NCI-H2227 (cell line): ENCODE measurements around the gene ARSB.
"Not testable (repeated sequence)": the region's sequence is repeated elsewhere in the genome, so short reads cannot be mapped to it uniquely, and the experiment has no call there.

ENCODE experiments used
- DNase-seq: peaks from one replicate; lab custom pipeline; 2025; ENCODE audit not compliant: unreplicated experiment; lab: John Stamatoyannopoulos, UW

Gene ARSB

DNA sequence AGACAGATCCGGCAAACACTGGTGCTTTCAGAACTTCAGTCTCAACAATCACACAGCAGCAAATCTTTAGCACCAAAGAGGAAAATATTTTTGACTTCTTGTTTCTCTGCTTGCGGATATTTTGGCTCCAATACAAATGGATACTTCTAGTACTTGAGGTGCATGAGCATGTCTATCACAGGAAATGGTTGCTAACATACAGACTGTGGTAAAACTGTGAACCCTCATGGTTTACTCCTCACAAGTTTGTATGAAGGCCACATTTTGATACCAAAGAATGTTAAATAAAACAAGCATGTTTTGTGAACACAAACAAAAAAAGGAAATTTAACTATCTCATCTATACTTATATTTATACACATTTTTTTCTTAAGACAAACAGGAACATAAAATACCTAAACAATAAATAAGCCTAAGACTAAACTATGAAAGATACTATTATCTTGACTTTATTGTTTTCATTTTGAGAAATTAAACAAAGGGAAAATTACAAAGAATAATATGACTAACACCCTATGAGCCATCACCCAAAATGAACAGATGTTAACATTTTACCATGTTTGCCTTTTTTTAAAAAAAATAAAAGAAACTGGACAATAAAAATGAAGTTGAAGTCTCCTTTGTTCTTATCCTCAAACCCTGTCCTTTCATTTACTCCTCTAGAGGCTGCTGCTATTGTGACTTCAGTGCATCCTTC lies 201.5 kb downstream of the ARSB start:
- DNase-seq = no peak

DNA sequence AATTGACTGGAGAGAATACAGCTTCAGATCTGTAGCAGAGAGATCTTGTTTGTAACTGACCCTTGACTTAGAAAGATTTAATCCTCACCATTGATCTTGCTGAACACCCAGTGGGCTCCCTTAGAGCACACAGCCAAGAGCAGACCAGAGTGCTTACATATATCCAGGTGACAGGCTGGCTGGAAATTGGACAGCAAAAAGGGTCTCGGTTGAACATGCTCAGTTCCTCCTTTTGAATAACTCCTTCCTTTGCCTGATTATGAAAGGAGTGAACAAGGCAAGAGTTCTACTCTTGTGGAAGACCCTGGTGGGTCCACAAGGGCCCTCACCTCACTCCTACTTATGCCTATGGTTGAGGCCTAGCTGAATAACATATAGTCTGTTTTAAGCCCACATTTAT lies 202.4 kb downstream of the ARSB start:
- DNase-seq = no peak

GRCh38 chr5:78781611-78782286 lies 203.4 kb downstream of the ARSB start:
- DNase-seq = no peak

GRCh38 chr5:78779771-78780616 lies 205.1 kb downstream of the ARSB start:
- DNase-seq = no peak

GRCh38 chr5:78779262-78779661 lies 205.8 kb downstream of the ARSB start:
- DNase-seq = no peak

- no peak for DNase-seq
These were observed 206.6 kb downstream of the ARSB start for GRCh38 chr5:78778538-78778937.

DNA sequence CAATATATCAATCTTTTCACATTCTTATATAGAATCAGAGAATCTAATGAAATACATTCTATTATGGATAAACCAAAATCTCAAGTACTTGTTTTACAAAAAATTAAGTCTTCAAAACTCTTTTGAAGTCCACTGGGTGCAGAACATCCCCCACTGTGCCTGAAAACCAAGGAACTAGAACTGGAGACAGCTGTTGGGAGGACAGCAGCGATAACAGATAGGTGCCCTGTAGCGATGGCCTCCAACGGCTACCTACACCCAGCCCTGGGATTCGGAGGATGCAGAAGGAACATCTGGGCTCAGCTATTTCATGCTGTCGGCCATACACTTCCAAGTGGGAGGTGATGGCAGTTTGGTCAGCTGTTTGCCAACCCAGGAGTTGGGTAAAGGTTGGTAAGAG lies 207.2 kb downstream of the ARSB start:
- no peak for DNase-seq

DNA sequence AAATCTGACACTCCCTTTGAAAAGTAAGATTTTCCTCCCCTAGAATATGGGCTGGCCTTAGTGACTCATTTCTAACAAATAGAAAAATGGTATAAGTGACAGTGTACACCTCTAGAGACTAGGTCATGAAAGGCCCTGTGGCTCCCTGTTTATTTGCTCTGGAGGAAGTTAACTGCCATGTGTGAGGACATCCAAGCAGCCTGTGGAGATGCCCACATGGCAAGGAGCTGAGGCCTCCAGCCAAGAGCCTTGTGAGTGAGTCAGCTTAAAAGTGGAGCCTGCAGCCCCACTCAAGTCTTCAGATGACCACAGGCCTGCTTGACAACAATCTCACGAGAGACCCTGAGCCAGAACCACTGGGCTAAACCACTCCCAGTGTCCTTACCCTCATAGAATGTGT lies 208.5 kb downstream of the ARSB start:
- DNase-seq = no peak

GRCh38 chr5:78773655-78774054 lies 211.5 kb downstream of the ARSB start:
- no peak for DNase-seq

DNA sequence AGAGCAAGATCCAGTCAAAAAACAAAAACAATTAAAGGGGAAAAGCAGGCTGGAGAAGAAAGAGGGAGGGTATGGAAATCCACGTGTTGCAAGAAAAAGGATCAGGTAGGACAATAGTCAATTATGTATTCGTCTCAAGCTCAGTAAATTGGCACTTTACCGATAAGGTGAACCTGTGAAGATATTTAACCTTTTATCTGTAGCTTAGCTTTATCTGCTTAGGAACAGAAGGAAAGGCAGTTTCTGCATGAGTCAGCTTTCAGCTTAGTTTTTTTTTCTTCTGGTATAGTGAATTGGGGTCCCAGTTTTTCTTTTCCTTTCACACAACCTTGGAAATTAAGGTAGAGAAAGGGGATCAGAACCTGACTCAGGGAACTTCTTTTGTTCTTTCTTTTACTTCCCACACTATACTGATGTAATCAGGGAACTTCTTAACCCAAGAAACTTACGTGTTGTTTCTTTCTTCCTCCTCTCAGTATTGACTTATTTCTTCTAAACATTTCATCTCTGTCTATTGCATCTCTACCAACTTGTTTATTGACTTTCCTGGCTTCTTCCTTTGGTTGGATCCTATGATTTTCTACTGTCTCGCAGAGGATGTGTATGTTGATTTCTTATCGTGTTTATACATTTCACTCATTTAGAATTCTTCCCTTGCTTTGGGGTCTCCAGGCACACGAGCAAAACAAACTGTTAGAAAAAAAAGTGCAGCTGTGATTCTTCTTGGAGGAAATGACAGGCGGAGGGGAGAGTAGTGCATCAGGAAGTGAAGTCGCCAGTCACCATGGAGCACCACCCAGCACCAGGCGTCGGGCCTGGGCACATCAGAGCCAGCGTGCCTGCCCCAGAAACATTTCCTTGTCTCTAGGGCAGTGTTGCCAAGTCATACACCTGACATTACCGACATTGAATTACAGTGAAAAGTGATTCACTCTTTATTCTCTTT lies 213.6 kb downstream of the ARSB start:
- DNase-seq = no peak

DNA sequence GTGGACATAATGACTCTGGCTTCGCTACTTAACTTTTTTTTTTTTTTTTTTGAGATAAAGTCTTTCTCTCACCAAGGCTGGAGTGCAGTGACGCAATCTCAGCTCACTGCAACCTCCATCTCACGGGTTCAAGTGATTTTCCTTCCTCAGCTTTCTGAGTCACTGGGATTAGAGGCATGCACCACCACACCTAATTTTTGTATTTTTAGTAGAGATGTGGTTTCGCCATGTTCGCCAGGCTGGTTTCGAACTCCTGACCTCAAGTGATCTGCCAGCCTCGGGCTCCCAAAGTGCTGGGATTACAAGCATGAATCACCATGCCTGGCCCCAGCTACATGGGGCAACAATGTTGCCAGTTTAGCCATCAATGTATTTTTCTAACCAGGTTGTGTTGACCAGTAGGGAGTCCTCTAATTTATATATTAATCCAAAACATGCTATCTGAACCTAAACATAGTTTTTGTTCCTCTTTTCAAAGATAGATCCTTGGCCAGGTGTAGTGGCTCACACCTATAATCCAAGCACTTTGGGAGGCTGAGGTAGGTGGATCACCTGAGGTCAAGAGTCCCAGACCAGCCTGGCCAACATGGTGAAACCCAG lies 216.2 kb downstream of the ARSB start:
- no peak for DNase-seq

DNA sequence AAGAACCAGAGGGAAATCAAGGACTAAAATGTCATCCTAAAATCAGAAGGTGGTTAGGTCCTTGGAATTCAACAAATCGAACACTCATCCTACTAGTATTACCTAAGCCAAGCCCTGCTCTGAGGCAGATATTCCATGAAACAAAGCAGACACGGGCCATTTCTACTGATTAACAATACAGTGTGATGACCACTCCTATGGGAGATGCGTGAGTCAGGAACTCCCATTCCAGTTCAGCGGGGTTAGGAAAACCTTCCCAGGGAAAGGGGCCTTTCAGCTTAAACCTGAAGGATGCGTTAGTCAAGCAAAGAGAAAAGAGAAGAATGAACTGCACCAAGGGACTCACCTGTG lies 218.7 kb downstream of the ARSB start:
- DNase-seq = no peak

DNA sequence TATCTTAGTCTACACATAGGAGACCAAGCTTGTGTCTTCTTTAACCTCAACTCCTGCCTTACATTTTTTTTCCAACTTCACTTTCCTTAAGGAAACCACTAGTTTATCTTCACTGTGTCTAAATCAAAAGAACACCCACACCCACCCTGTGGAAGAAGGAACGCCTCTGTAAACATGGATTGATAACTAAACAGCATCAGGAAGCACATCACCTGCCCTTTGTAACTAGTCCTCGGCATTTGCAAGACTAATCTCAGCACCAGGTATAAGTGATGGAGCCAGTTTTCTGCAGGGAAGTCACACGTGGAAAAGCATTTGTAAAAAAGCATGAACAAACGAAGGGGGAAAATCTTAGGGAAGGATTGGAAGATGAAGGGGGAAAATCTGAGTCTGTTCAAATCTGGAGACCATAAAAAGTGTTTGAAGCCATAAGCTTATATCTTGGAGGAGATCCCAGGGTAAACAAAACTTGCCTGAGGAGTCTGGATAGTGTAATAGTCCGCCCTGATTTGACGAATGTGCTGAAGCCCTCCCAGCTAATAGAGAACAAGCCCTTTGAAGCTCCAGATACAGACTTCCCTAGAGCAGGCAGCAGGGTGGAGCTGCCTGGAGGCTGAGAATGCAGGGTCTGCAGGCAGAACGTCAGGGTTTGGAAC lies 219.2 kb downstream of the ARSB start:
- DNase-seq = no peak

DNA sequence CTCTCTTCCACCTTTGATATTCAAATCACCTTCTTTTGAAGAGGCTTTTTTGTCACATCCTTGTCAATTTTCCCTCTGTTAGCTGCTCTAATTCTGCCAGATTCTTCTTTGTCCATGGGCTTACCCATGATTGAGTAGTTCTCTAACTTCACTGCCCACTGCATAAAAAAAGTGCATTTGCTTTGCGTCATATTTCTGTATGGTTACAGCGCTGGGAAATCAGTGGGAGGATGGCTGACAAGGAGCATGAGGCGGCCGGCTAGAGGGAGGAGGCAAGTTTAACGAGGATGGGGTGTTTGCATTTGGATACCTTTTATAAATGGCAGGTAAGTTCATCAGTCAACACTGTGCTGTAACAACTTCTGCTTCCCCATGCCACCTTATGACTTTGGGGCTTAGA lies 220.0 kb downstream of the ARSB start:
- no peak for DNase-seq

DNA sequence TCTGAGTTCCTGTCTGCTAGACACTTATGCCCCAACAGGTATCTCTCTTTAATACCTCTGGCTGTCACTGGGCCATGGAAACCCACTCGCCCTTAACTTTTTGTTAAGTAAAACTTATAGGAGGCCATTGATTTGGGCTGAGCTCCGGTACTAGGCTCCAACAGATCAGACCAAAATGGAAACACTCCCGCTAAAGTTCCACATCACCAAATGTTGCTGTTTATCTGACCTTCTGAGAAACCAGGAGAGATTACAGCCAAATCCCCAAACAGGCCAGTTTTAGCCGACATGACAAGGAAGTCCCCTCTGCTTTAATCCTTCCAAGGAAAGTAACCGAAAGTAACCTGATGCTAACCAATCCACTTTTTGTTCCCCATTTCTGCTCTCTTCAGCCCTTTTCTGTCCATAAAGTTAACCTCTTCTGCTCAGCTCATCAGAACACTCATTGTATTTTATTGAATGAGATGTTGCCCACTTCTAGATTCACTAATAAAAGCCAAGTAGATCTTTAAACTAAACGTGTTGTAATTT lies 221.4 kb downstream of the ARSB start:
- DNase-seq = no peak

DNA sequence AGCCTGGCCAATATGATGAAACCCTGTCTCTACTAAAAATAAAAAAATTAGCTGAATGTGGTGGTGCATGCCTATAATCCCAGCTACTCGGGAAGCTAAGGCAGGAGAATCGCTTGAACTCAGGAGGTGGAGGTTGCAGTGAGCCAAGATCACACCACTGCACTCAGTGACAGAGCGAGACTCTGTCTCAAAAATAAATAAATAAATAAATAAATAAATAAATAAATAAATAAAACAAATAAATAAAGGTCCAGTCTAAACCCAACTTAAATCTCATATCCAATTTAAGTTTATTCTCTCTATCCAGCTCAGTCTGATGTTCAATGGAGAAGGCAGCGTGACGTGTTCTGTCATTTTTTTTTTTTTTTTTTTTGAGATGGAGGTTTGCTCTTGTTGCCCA lies 222.4 kb downstream of the ARSB start:
- not testable (repeated sequence) for DNase-seq

GRCh38 chr5:78761840-78762239 lies 223.3 kb downstream of the ARSB start:
- no peak for DNase-seq

DNA sequence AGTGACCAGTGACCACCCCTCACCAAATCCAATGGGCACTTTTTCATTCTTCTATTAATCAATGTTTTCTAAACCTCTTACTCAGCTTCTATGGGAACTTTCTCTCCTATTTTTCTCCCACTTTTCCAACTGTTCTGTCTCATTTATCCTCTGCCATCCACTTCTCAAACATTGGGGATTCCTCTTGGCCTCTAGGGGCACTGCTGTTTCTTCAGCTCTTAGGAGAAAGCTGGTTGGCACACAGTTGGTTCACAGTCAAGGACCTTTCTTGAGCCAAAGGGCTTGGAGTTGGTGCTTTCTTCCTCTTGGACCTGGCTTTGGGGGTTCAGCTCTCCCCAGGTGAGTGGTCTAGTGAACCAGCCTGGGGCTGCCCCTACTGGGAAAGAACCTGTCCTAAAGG lies 224.3 kb downstream of the ARSB start:
- DNase-seq = no peak

DNA sequence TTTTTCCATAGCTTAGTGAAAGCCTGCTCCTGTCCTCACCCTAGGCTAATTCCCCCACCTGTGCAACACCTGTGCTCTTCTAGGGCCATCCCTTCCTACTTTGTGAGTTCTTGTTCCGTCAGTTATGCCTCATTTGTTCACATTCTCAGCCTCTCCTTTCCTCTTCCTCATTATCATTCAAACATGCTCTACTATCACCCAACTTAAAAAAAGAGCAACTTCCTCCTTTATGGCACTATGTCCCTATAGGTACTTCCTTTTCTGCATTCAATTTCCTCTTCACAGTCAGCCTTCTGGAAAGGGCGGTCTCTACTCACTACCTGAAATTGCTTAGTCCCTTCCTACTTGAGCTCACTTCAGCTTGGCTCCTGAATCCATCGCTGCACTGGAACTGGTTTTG lies 224.7 kb downstream of the ARSB start:
- no peak for DNase-seq
